HG03064 (cell line): Measurements from ENCODE around the gene CGB2.
"Not testable (repeated sequence)": the region's sequence is repeated elsewhere in the genome, so short reads cannot be mapped to it uniquely, and the experiment has no call there.

Experiments
- ATAC-seq: cut with Tn5 transposase; IDR thresholded peaks from one replicate; pipeline ENCODE4 v1.9.1; 2021; ENCODE audit warnings: low read depth; ENCODE audit not compliant: unreplicated experiment

Gene CGB2

GRCh38 chr19:49009828-49010227 is 21.9 kb upstream of the CGB2 start:
- ATAC-seq: no peak

- ATAC-seq: no peak
Observed at GRCh38 chr19:49010453-49010852, 21.2 kb upstream of the CGB2 start.

- no peak for ATAC-seq
Observed at GRCh38 chr19:49011194-49011593, 20.5 kb upstream of the CGB2 start.

GRCh38 chr19:49014123-49014869 is 17.4 kb upstream of the CGB2 start:
- no peak for ATAC-seq

GRCh38 chr19:49014870-49015255 is 16.8 kb upstream of the CGB2 start:
- no peak for ATAC-seq

- ATAC-seq: no peak
Observed at GRCh38 chr19:49016067-49016839, 15.4 kb upstream of the CGB2 start.

- ATAC-seq: no peak
Observed at GRCh38 chr19:49017041-49017665, 14.5 kb upstream of the CGB2 start, which contains the start of gene LHB. TSS of gene LHB (minus strand) at chr19:49017091. CDS start at chr19:49017081, 10 bp downstream.

GRCh38 chr19:49017666-49018351 is 13.9 kb upstream of the CGB2 start:
- no peak for ATAC-seq

GRCh38 chr19:49018388-49019241 is 13.1 kb upstream of the CGB2 start:
- not testable (repeated sequence) for ATAC-seq

GRCh38 chr19:49019242-49019932 is 12.3 kb upstream of the CGB2 start:
- no peak for ATAC-seq

- ATAC-seq: no peak
Observed at GRCh38 chr19:49020342-49020741, 11.3 kb upstream of the CGB2 start.

- no peak for ATAC-seq
Observed at GRCh38 chr19:49020931-49021895, 10.5 kb upstream of the CGB2 start.

GRCh38 chr19:49022116-49022515 is 9.6 kb upstream of the CGB2 start:
- no peak for ATAC-seq

GRCh38 chr19:49024233-49024632 is 7.5 kb upstream of the CGB2 start, which contains the start of gene CGB3:
TSS of gene CGB3 (minus strand) at chr19:49024333. CDS start at chr19:49023971, 362 bp downstream.
- not testable (repeated sequence) for ATAC-seq

GRCh38 chr19:49025088-49025487 is 6.6 kb upstream of the CGB2 start:
- ATAC-seq: not testable (repeated sequence)

GRCh38 chr19:49025599-49025998 is 6.1 kb upstream of the CGB2 start:
- not testable (repeated sequence) for ATAC-seq

GRCh38 chr19:49028686-49029085 is 3.0 kb upstream of the CGB2 start:
- ATAC-seq: not testable (repeated sequence)

- not testable (repeated sequence) for ATAC-seq
Observed at GRCh38 chr19:49029749-49030148, 1.9 kb upstream of the CGB2 start.
